WERI-Rb-1 (cell line): ENCODE data around the gene RBSN.

ENCODE experiments used
- DNase-seq: peaks from one replicate; pipeline ENCODE4 v3.0.0-alpha.2; 2020
- H3K27ac ChIP-seq: fragments of 250-450 bp; sonication (Bioruptor Pico); 2 replicates; pipeline ENCODE4 v1.5.1; 2020; ENCODE audit warnings: mild to moderate bottlenecking, moderate library complexity
- H3K27me3 ChIP-seq: fragments of 250-450 bp; sonication (Bioruptor Pico); 2 replicates; pipeline ENCODE4 v1.5.1; 2021; ENCODE audit warnings: mild to moderate bottlenecking, low read depth, moderate library complexity; ENCODE audit not compliant: insufficient read depth, severe bottlenecking
- H3K36me3 ChIP-seq: fragments of 250-450 bp; sonication (Bioruptor Pico); 2 replicates; pipeline ENCODE4 v1.5.1; 2020; ENCODE audit warnings: mild to moderate bottlenecking, moderate library complexity
- H3K4me3 ChIP-seq: 2 replicates; pipeline ENCODE4 v1.5.1; 2011; ENCODE audit warnings: low read depth, mild to moderate bottlenecking, control low read depth, low read length
- H3K9me3 ChIP-seq: fragments of 250-450 bp; sonication (Bioruptor Pico); 2 replicates; pipeline ENCODE4 v1.5.1; 2021; ENCODE audit warnings: mild to moderate bottlenecking, moderate library complexity; ENCODE audit not compliant: severe bottlenecking
- CTCF ChIP-seq: IDR thresholded peaks from 2 replicates; pipeline ENCODE4 v1.5.1; 2011; ENCODE audit warnings: low read depth, mild to moderate bottlenecking, control low read depth, inconsistent platforms, low read length

RBSN gene

GRCh38 chr3:15081960-15082664, 16.8 kb downstream of the RBSN start:
- no peak for DNase-seq
- TF ChIP-seq CTCF, result no peak
- Histone ChIP-seq H3K36me3 (peaks cover 83% of the 10 kb centered on the region), H3K27me3 (no peaks in the 10 kb centered on the region), H3K9me3 (no peaks in the 10 kb centered on the region), H3K4me3 (no peak overlapping the region), H3K27ac (no peak overlapping the region)

- no peak overlapping the region for H3K27ac ChIP-seq
- H3K36me3 ChIP-seq, result peaks cover 80% of the 10 kb centered on the region
- TF ChIP-seq CTCF, result no peak
- H3K27me3 ChIP-seq, result no peaks in the 10 kb centered on the region
- no peak overlapping the region for H3K4me3 ChIP-seq
- DNase-seq, result no peak
- no peaks in the 10 kb centered on the region for H3K9me3 ChIP-seq
Measured at GRCh38 chr3:15079091-15079490, 19.9 kb downstream of the RBSN start.

- Histone ChIP-seq H3K4me3 (no peak overlapping the region), H3K27ac (no peak overlapping the region), H3K9me3 (no peaks in the 10 kb centered on the region), H3K27me3 (no peaks in the 10 kb centered on the region), H3K36me3 (peaks cover 75% of the 10 kb centered on the region)
- TF ChIP-seq CTCF, result no peak
- no peak for DNase-seq
Measured at GRCh38 chr3:15074500-15074899, 24.4 kb downstream of the RBSN start.

- Histone ChIP-seq H3K27me3 (no peaks in the 10 kb centered on the region), H3K27ac (no peak overlapping the region), H3K9me3 (no peaks in the 10 kb centered on the region), H3K36me3 (peaks cover 50% of the 10 kb centered on the region), H3K4me3 (no peak overlapping the region)
- TF ChIP-seq CTCF, result no peak
- no peak for DNase-seq
Measured at GRCh38 chr3:15071699-15072098, 27.2 kb downstream of the RBSN start.

GRCh38 chr3:15069441-15069840, 29.5 kb downstream of the RBSN start:
- Histone ChIP-seq H3K9me3 (no peaks in the 10 kb centered on the region), H3K4me3 (no peak overlapping the region), H3K27ac (no peak overlapping the region), H3K27me3 (no peaks in the 10 kb centered on the region), H3K36me3 (peaks cover 34% of the 10 kb centered on the region)
- TF ChIP-seq CTCF, result no peak
- peak; percentile 34 for DNase-seq

- no peaks in the 10 kb centered on the region for H3K27me3 ChIP-seq
- H3K36me3 ChIP-seq, result peaks cover 14% of the 10 kb centered on the region
- no peak for TF ChIP-seq CTCF
- H3K9me3 ChIP-seq, result no peaks in the 10 kb centered on the region
- H3K4me3 ChIP-seq, result no peak overlapping the region
- H3K27ac ChIP-seq, result no peak overlapping the region
- DNase-seq, result no peak
Measured at GRCh38 chr3:15066467-15066866, 32.5 kb downstream of the RBSN start.
